IMR-90 (cell line): Measurements from ENCODE around the gene BMPER. TPM values are rescaled to one million over a fixed set of nuclear protein-coding genes. Genes with fewer than 3 reads are reported as not detected.

Experiments used
- ATAC-seq: fragments of 200-7000 bp; cut with Tn5 transposase; 2 replicates; pipeline ENCODE4 v1.9.1; 2020; ENCODE audit warnings: low read depth, mild to moderate bottlenecking, moderate library complexity
- BruUV-seq: library from RNA; stranded (reverse); fragments of 400-500 nt; replicated peaks from 2 replicates; lab custom pipeline; 2021; lab: Mats Ljungman, UMichigan
- CTCF ChIA-PET: fragments of 300-600 bp; formaldehyde crosslinking; extraction: SDS; loops from one replicate; lab custom pipeline; 2021; ENCODE audit warnings: antibody characterized with exemption; lab: Yijun Ruan, JAX
- POLR2A ChIA-PET: fragments of 300-600 bp; sonication (Branson Sonifier 250); formaldehyde crosslinking; loops from one replicate; lab custom pipeline; 2022; ENCODE audit warnings: antibody characterized with exemption; ENCODE audit not compliant: unreplicated experiment; lab: Charles Lee
- DNase-seq: peaks from one replicate; pipeline ENCODE4 v3.0.0; 2013
- H2AFZ ChIP-seq: replicated peaks from 2 replicates; pipeline ENCODE3; 2013; ENCODE audit warnings: low read length, mild to moderate bottlenecking; ENCODE audit not compliant: poor library complexity
- H2AK5ac ChIP-seq: 2 replicates; pipeline ENCODE4 v1.6.1; 2013; ENCODE audit warnings: low read depth, low read length, inconsistent platforms
- H2AK9ac ChIP-seq: replicated peaks from 2 replicates; pipeline ENCODE3; 2013; ENCODE audit warnings: mild to moderate bottlenecking, low read depth, low read length, moderate library complexity; ENCODE audit not compliant: poor library complexity
- H2BK120ac ChIP-seq: 2 replicates; pipeline ENCODE4 v1.6.1; 2013; ENCODE audit warnings: low read depth, low read length, inconsistent platforms
- H2BK15ac ChIP-seq: 3 replicates; pipeline ENCODE4 v1.6.1; 2013; ENCODE audit warnings: low read depth, low read length, inconsistent platforms
- H2BK20ac ChIP-seq: 2 replicates; pipeline ENCODE4 v1.6.1; 2013; ENCODE audit warnings: low read depth, mild to moderate bottlenecking, inconsistent platforms, low read length, moderate library complexity
- H2BK5ac ChIP-seq: 2 replicates; pipeline ENCODE4 v1.6.1; 2013; ENCODE audit warnings: mild to moderate bottlenecking, low read depth, low read length, inconsistent platforms; ENCODE audit not compliant: poor library complexity, severe bottlenecking
- H3K14ac ChIP-seq: replicated peaks from 2 replicates; pipeline ENCODE4 v1.6.1; 2013; ENCODE audit warnings: low read depth, low read length, inconsistent platforms
- H3K18ac ChIP-seq: 2 replicates; pipeline ENCODE4 v1.6.1; 2013; ENCODE audit warnings: low read depth, low read length, control low read depth
- H3K23ac ChIP-seq: 2 replicates; pipeline ENCODE4 v1.6.1; 2013; ENCODE audit warnings: low read depth, low read length, inconsistent platforms
- H3K27ac ChIP-seq: 2 replicates; pipeline ENCODE4 v1.5.1; 2013; ENCODE audit warnings: mild to moderate bottlenecking, control low read depth, low read length; ENCODE audit not compliant: insufficient read depth
- H3K27me3 ChIP-seq: 2 replicates; pipeline ENCODE4 v1.6.1; 2013; ENCODE audit warnings: low read length; ENCODE audit not compliant: control insufficient read depth, insufficient read depth
- H3K36me3 ChIP-seq: 2 replicates; pipeline ENCODE4 v1.6.1; 2013; ENCODE audit warnings: low read length, mixed read lengths; ENCODE audit not compliant: control insufficient read depth, insufficient read depth
- H3K4ac ChIP-seq: 2 replicates; pipeline ENCODE4 v1.6.1; 2013; ENCODE audit warnings: low read depth, low read length, inconsistent platforms
- H3K4me1 ChIP-seq: 2 replicates; pipeline ENCODE4 v1.6.1; 2013; ENCODE audit warnings: low read length, mixed read lengths; ENCODE audit not compliant: control insufficient read depth, insufficient read depth
- H3K4me2 ChIP-seq: 2 replicates; pipeline ENCODE4 v1.6.1; 2013; ENCODE audit warnings: low read depth, mild to moderate bottlenecking, control low read depth, low read length, moderate library complexity
- H3K4me3 ChIP-seq: 2 replicates; pipeline ENCODE4 v1.5.1; 2013; ENCODE audit warnings: low read depth, mild to moderate bottlenecking, control low read depth, low read length, moderate library complexity; ENCODE audit not compliant: insufficient read depth
- H3K56ac ChIP-seq: 2 replicates; pipeline ENCODE4 v1.6.1; 2013; ENCODE audit warnings: low read length, inconsistent platforms; ENCODE audit not compliant: insufficient read depth; ENCODE audit errors: extremely low read depth
- H3K79me1 ChIP-seq, 2 experiments: 2 replicates each; pipeline ENCODE4 v1.6.1; 2013; ENCODE audit warnings: low read length in 2 of 2, inconsistent platforms in 1 of 2, low read depth in 1 of 2
- H3K9ac ChIP-seq: 2 replicates; pipeline ENCODE4 v1.6.1; 2013; ENCODE audit warnings: low read depth, low read length, control low read depth
- H3K9me1 ChIP-seq: 2 replicates; pipeline ENCODE4 v1.6.1; 2013; ENCODE audit warnings: low read length, inconsistent platforms; ENCODE audit not compliant: insufficient read depth
- H3K9me3 ChIP-seq: 2 replicates; pipeline ENCODE4 v1.6.1; 2013; ENCODE audit warnings: low read length; ENCODE audit not compliant: control insufficient read depth, insufficient read depth
- H4K20me1 ChIP-seq: 2 replicates; pipeline ENCODE4 v1.6.1; 2013; ENCODE audit warnings: low read length, inconsistent platforms; ENCODE audit not compliant: insufficient read depth
- H4K5ac ChIP-seq: 2 replicates; pipeline ENCODE4 v1.6.1; 2013; ENCODE audit warnings: mild to moderate bottlenecking, low read depth, low read length, control low read depth
- H4K8ac ChIP-seq, 2 experiments: 2 replicates each; pipeline ENCODE4 v1.6.1; 2013; ENCODE audit warnings: low read depth in 2 of 2, low read length in 2 of 2, control low read depth in 1 of 2, inconsistent platforms in 1 of 2
- H4K91ac ChIP-seq: 2 replicates; pipeline ENCODE4 v1.6.1; 2013; ENCODE audit warnings: low read depth, low read length, inconsistent platforms; ENCODE audit not compliant: insufficient read depth
- BHLHE40 ChIP-seq: fragments of 150-350 bp; IDR thresholded peaks from 2 replicates; pipeline ENCODE4 v1.6.1; 2016; ENCODE audit warnings: mild to moderate bottlenecking, low read depth, low read length
- CEBPB ChIP-seq: IDR thresholded peaks from 2 replicates; pipeline ENCODE4 v1.6.1; 2012; ENCODE audit warnings: low read depth, low read length, improper control_type of control experiment
- CHD1 ChIP-seq: IDR thresholded peaks from 2 replicates; pipeline ENCODE4 v1.6.1; 2012; ENCODE audit warnings: low read depth, low read length, improper control_type of control experiment
- FOS ChIP-seq: fragments of 150-350 bp; IDR thresholded peaks from 2 replicates; pipeline ENCODE4 v1.6.1; 2016; ENCODE audit warnings: low read depth, low read length
- MAFK ChIP-seq: IDR thresholded peaks from 2 replicates; pipeline ENCODE4 v1.6.1; 2012; ENCODE audit warnings: low read depth, low read length, improper control_type of control experiment
- MXI1 ChIP-seq: IDR thresholded peaks from 2 replicates; pipeline ENCODE4 v1.6.1; 2012; ENCODE audit warnings: low read depth, mild to moderate bottlenecking, low read length, moderate library complexity, borderline replicate concordance
- POLR2A ChIP-seq: IDR thresholded peaks from 2 replicates; pipeline ENCODE4 v1.6.1; 2012; ENCODE audit warnings: mild to moderate bottlenecking, low read depth, low read length
- RFX5 ChIP-seq: IDR thresholded peaks from 2 replicates; pipeline ENCODE4 v1.8.0; 2012; ENCODE audit warnings: low read depth, mild to moderate bottlenecking, low read length, moderate library complexity
- SMC3 ChIP-seq: fragments of 150-350 bp; IDR thresholded peaks from 2 replicates; pipeline ENCODE4 v1.6.1; 2016; ENCODE audit warnings: low read depth, mild to moderate bottlenecking, antibody characterized with exemption, low read length, moderate library complexity
- WGBS, 2 experiments: methylation state at CpG; one replicate each; pipeline versions ENCODE4 v1.1.5 to v1.1.7; 2013; ENCODE audit warnings: missing lambda C conversion rate in 2 of 2; ENCODE audit not compliant: insufficient read length in 1 of 2; ENCODE audit errors: extremely low coverage in 2 of 2; 5-methylcytosine and 5-hydroxymethylcytosine counted together
- dilution Hi-C: fragments of 300-500 bp; cut with HindIII; formaldehyde crosslinking; loops from one replicate; pipeline ENCODE4 v1.14.3; 2018; ENCODE audit warnings: low sequenced_read_pairs; ENCODE audit not compliant: unreplicated experiment
- in situ Hi-C: fragments of 300-500 bp; cut with MboI; formaldehyde crosslinking; loops from 3 replicates; pipeline ENCODE4 v1.14.3; 2019; ENCODE audit warnings: low sequenced_read_pairs, inconsistent platforms, mixed read lengths
- intact Hi-C: fragments of 100-400 bp; cut with micrococcal nuclease; formaldehyde crosslinking; loops from 2 replicates; pipeline ENCODE4 v1.10.0; 2022
- polyA plus RNA-seq, 3 experiments: library from polyadenylated mRNA; depleted of rRNA; stranded (reverse); fragments of >200 nt; gene quantifications; 2 replicates each; pipeline ENCODE4 v1.2.3, GENCODE V29; 2012; ENCODE audit warnings: low replicate concordance in 1 of 3
- total RNA-seq: library from RNA; depleted of rRNA; stranded (reverse); fragments of >200 nt; gene quantifications from 2 replicates; pipeline ENCODE4 v1.2.3, GENCODE V29; 2012
- TF ChIP-seq, protein P1 (sequence below): fragments of 150-350 bp; IDR thresholded peaks from 2 replicates; pipeline ENCODE4 v1.6.1; 2017; ENCODE audit warnings: mild to moderate bottlenecking, antibody characterized with exemption, low read length, low read depth
- TF ChIP-seq, protein P2 (sequence below): conservative IDR thresholded peaks from 2 replicates; pipeline ENCODE4 v1.5.1; 2012; ENCODE audit warnings: mild to moderate bottlenecking, low read depth, low read length, improper control_type of control experiment

BMPER gene
- total and polyA plus RNA-seq, 2 of the 4 experiments (the other 2 are of a cell fraction), result 6.2 to 7.9 TPM

DNA sequence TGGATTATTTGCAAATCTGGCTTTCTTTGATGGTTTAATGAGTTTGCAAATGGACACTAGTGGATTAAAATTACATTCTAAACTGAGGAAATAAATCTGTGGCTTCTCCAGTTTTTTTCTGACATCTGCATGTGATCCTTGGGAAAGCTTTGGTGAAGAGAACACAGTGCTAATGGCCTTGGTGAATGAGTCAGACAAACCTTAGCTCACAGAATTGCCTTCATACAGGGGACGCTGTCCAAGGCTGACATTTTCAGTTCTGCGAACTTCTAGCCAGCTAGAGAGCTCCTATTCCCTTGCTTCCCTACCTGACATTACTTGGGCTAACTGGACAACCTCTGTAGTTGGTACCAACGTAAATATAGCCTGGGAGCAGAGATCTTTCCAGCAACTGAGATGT lies 21.2 kb downstream of the BMPER start:
- WGBS, 2 experiments, result 53% methylated on average over 3 of the region's 3 CpGs; no CpG with 5 or more reads in 1 of the 2 experiments
- CTCF ChIA-PET, result no interaction called here
- H4K5ac ChIP-seq, result no peak overlapping the region

More for the DNA sequence above, 21.2 kb downstream of the BMPER start:
- Histone ChIP-seq H3K18ac (no peak overlapping the region), H3K9me1 (0 out of 2 replicates have a peak, but pooled peaks cover 2% of the 10 kb centered on the region), H4K8ac (no peak overlapping the region), H3K79me1 (no peaks in the 10 kb centered on the region; a peak in 1 of 4 replicates), H2AFZ (no peak overlapping the region), H3K9ac (no peak overlapping the region), H2BK15ac (no peak overlapping the region), H3K4me1 (no peaks in the 10 kb centered on the region; the same call in 1 of the 2 replicates), H3K4ac (no peak overlapping the region), H3K27me3 (no peaks in the 10 kb centered on the region), H2BK120ac (no peak overlapping the region), H2AK9ac (peak overlapping the region; percentile 56), H3K23ac (no peak overlapping the region), H3K56ac (no peak overlapping the region), H2BK20ac (no peak overlapping the region), H3K4me3 (no peak overlapping the region), H3K9me3 (no peaks in the 10 kb centered on the region), H3K27ac (no peak overlapping the region), H2BK5ac (no peak overlapping the region), H3K14ac (no peak overlapping the region), H3K36me3 (no peaks in the 10 kb centered on the region), H2AK5ac (no peak overlapping the region), H4K91ac (no peak overlapping the region), H3K4me2 (no peak overlapping the region), H4K20me1 (no peaks in the 10 kb centered on the region)
- ATAC-seq (peak; percentile 66), DNase-seq (peak; percentile 58)
- TF ChIP-seq, protein P1, sequence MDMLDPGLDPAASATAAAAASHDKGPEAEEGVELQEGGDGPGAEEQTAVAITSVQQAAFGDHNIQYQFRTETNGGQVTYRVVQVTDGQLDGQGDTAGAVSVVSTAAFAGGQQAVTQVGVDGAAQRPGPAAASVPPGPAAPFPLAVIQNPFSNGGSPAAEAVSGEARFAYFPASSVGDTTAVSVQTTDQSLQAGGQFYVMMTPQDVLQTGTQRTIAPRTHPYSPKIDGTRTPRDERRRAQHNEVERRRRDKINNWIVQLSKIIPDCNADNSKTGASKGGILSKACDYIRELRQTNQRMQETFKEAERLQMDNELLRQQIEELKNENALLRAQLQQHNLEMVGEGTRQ, result no peak
- TF ChIP-seq MXI1, result no peak
- no peak for TF ChIP-seq FOS
- no peak for TF ChIP-seq POLR2A
- no peak for TF ChIP-seq SMC3
- no peak for TF ChIP-seq BHLHE40
- TF ChIP-seq CEBPB, result no peak
- TF ChIP-seq MAFK, result no peak
- TF ChIP-seq, protein P2, sequence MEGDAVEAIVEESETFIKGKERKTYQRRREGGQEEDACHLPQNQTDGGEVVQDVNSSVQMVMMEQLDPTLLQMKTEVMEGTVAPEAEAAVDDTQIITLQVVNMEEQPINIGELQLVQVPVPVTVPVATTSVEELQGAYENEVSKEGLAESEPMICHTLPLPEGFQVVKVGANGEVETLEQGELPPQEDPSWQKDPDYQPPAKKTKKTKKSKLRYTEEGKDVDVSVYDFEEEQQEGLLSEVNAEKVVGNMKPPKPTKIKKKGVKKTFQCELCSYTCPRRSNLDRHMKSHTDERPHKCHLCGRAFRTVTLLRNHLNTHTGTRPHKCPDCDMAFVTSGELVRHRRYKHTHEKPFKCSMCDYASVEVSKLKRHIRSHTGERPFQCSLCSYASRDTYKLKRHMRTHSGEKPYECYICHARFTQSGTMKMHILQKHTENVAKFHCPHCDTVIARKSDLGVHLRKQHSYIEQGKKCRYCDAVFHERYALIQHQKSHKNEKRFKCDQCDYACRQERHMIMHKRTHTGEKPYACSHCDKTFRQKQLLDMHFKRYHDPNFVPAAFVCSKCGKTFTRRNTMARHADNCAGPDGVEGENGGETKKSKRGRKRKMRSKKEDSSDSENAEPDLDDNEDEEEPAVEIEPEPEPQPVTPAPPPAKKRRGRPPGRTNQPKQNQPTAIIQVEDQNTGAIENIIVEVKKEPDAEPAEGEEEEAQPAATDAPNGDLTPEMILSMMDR, result no peak
- no peak for TF ChIP-seq RFX5
- no peak for TF ChIP-seq CHD1
- intact Hi-C loops (no loop called here), in situ Hi-C loops (no loop called here), dilution Hi-C loops (no loop called here)
- POLR2A ChIA-PET, result no interaction called here
- BruUV-seq, result no TSS peak
